HepG2 (cell line): Measurements from ENCODE around the gene CLDN15. TPM values are rescaled to one million over a fixed set of nuclear protein-coding genes. Genes with fewer than 3 reads are reported as not detected.

Experiments
- ARNT ChIP-seq: fragments of 450-650 bp; IDR thresholded peaks from 2 replicates; pipeline ENCODE4 v1.6.1; 2017
- ASH2L ChIP-seq: fragments of 300-600, 200-600 bp; sonication (generic); IDR thresholded peaks from 2 replicates; pipeline ENCODE4 v1.7.0; 2017; ENCODE audit warnings: low read depth, mild to moderate bottlenecking, moderate library complexity, mixed read lengths, low read length; ENCODE audit not compliant: insufficient read length
- ATF2 ChIP-seq: sonication (generic); formaldehyde crosslinking; IDR thresholded peaks from 2 replicates; pipeline ENCODE4 v1.4.0; 2020; ENCODE audit warnings: missing genetic modification reagents
- CREB1 ChIP-seq, 2 experiments: fragments of 450-650 bp in 1 of 2; IDR thresholded peaks; 2 replicates each; pipeline ENCODE4 v1.6.1; 2016 to 2017; ENCODE audit warnings: control low read depth in 1 of 2, mild to moderate bottlenecking in 1 of 2, missing compliant biosample characterization in 1 of 2, missing genetic modification characterization in 1 of 2
- ETV5 ChIP-seq: IDR thresholded peaks from 2 replicates; pipeline ENCODE4 v1.6.1; 2018; ENCODE audit warnings: missing biosample characterization, missing genetic modification reagents, inconsistent platforms, borderline replicate concordance
- HDAC2 ChIP-seq: sonication (generic); formaldehyde crosslinking; IDR thresholded peaks from 2 replicates; pipeline ENCODE4 v1.4.0; 2020; ENCODE audit warnings: missing genetic modification reagents
- HNF4G ChIP-seq, 2 experiments: sonication (generic) in 1 of 2; formaldehyde crosslinking in 1 of 2; IDR thresholded peaks; 2 replicates each; pipeline versions ENCODE4 v1.4.0 to v1.6.1; 2011 to 2020; ENCODE audit warnings: borderline replicate concordance in 2 of 2, low read depth in 2 of 2, mild to moderate bottlenecking in 2 of 2, low read length in 1 of 2, missing genetic modification reagents in 1 of 2, moderate library complexity in 1 of 2
- MNT ChIP-seq: fragments of 450-650 bp; IDR thresholded peaks from 2 replicates; pipeline ENCODE4 v1.6.1; 2016
- MXD4 ChIP-seq: IDR thresholded peaks from 2 replicates; pipeline ENCODE4 v1.6.1; 2016; ENCODE audit warnings: mild to moderate bottlenecking, missing biosample characterization, missing genetic modification reagents
- NFYC ChIP-seq: IDR thresholded peaks from 2 replicates; pipeline ENCODE4 v1.6.1; 2016; ENCODE audit warnings: missing genetic modification reagents, missing compliant biosample characterization
- RORA ChIP-seq: sonication (generic); formaldehyde crosslinking; IDR thresholded peaks from 2 replicates; pipeline ENCODE4 v1.5.0; 2020; ENCODE audit warnings: mild to moderate bottlenecking, missing genetic modification reagents, moderate library complexity
- SRF ChIP-seq: IDR thresholded peaks from 2 replicates; pipeline ENCODE4 v1.6.1; 2011; ENCODE audit warnings: mild to moderate bottlenecking, low read depth, low read length, moderate library complexity
- TBL1XR1 ChIP-seq: fragments of 150-350 bp; IDR thresholded peaks from 2 replicates; pipeline ENCODE4 v1.6.1; 2014; ENCODE audit warnings: borderline replicate concordance, low read length; ENCODE audit not compliant: partially characterized antibody
- U2AF2 ChIP-seq: fragments of 200-400 bp; formaldehyde crosslinking; IDR thresholded peaks from 2 replicates; pipeline ENCODE4 v1.6.1; 2017; ENCODE audit warnings: low read depth, mild to moderate bottlenecking, low read length
- YEATS2 ChIP-seq: sonication (generic); formaldehyde crosslinking; IDR thresholded peaks from 2 replicates; pipeline ENCODE4 v1.4.0; 2020; ENCODE audit warnings: missing genetic modification reagents, borderline replicate concordance
- ZNF121 ChIP-seq: sonication (generic); formaldehyde crosslinking; IDR thresholded peaks from 2 replicates; pipeline ENCODE4 v1.5.0; 2020; ENCODE audit warnings: mild to moderate bottlenecking, missing genetic modification reagents
- ZNF143 ChIP-seq: sonication (generic); formaldehyde crosslinking; IDR thresholded peaks from 2 replicates; pipeline ENCODE4 v1.4.0; 2020; ENCODE audit warnings: missing genetic modification reagents
- ZNF350 ChIP-seq: sonication (generic); formaldehyde crosslinking; IDR thresholded peaks from 2 replicates; pipeline ENCODE4 v1.4.0; 2020; ENCODE audit warnings: mild to moderate bottlenecking, low read depth, missing genetic modification reagents, borderline replicate concordance
- ZNF549 ChIP-seq: sonication (generic); formaldehyde crosslinking; IDR thresholded peaks from 2 replicates; pipeline ENCODE4 v1.5.0; 2020; ENCODE audit warnings: missing genetic modification reagents
- ZNF788 ChIP-seq: sonication (generic); formaldehyde crosslinking; IDR thresholded peaks from 2 replicates; pipeline ENCODE4 v1.5.0; 2020; ENCODE audit warnings: mild to moderate bottlenecking, missing genetic modification reagents, borderline replicate concordance
- polyA plus RNA-seq, 8 experiments: library from polyadenylated mRNA; depleted of rRNA in 3 of 8; stranded (reverse) in 7 of 8; unstranded in 1 of 8; fragments of >200 nt; fragmentation: Illumina TruSeq in 4 of 8; extraction: Trizol in 4 of 8; gene quantifications; 2 replicates each; pipeline versions ENCODE4 v1.2.1 to v1.2.3, GENCODE V29; 2011 to 2016; ENCODE audit warnings: low read depth in 4 of 8, missing spikeins in 1 of 8, mixed read lengths in 1 of 8; ENCODE audit not compliant: insufficient read depth in 1 of 8
- total RNA-seq, 5 experiments: library from RNA; depleted of rRNA; stranded (reverse); fragments of >200 nt; fragmentation: Illumina TruSeq; extraction: Trizol; gene quantifications; 2 replicates each; pipeline ENCODE4 v1.2.3, GENCODE V29; 2016; ENCODE audit warnings: low read depth in 1 of 5
- TF ChIP-seq, protein P1 (sequence below): sonication (generic); formaldehyde crosslinking; IDR thresholded peaks from 2 replicates; pipeline ENCODE4 v1.9.0; 2022; ENCODE audit warnings: low read depth, missing genetic modification reagents
- TF ChIP-seq, protein P2 (sequence below): sonication (generic); formaldehyde crosslinking; IDR thresholded peaks from 2 replicates; pipeline ENCODE4 v1.5.1; 2020; ENCODE audit warnings: missing genetic modification reagents, mild to moderate bottlenecking, borderline replicate concordance

The CLDN15 gene
- total and polyA plus RNA-seq, 2 of the 13 experiments (the other 11 are each of a cell fraction or from before 2014, with no cell fraction given), result 7.1 to 17.8 TPM

GRCh38 chr7:101217388-101218235 is 20.0 kb downstream of the CLDN15 start, which contains the start of the genes PLOD3 and ZNHIT1 (continued):
- peak; percentile 15 for TF ChIP-seq MNT
- TF ChIP-seq ZNF788, result peak; percentile 53; the same call in 1 of the 2 replicates
- peak; percentile 31; the same call in 1 of the 2 replicates for TF ChIP-seq HNF4G (IDR thresholded peaks at IDR 0.05; ENCODE audit: borderline replicate concordance, low read depth, low read length)
- peak; percentile 66; the same call in 1 of the 2 replicates for TF ChIP-seq HNF4G (CRISPR knock-in tag; IDR thresholded peaks at IDR 0.05; ENCODE audit: borderline replicate concordance, low read depth)
- 0 out of 2 replicates have a peak, but pooled peaks have one; percentile 63 for TF ChIP-seq U2AF2
- TF ChIP-seq TBL1XR1, result no peak
- TF ChIP-seq ARNT, result 0 out of 2 replicates have a peak, but pooled peaks have one; percentile 55
- no peak for TF ChIP-seq ZNF549 (CRISPR knock-in tag)
- TF ChIP-seq ETV5 (CRISPR knock-in tag), result peak; percentile 37; the same call in 1 of the 2 replicates
- TF ChIP-seq ZNF350 (CRISPR knock-in tag), result peak; percentile 45; the same call in 1 of the 2 replicates
- no peak for TF ChIP-seq SRF
- peak; percentile 68; the same call in 1 of the 2 replicates for TF ChIP-seq ZNF121 (CRISPR knock-in tag)
- TF ChIP-seq MXD4 (CRISPR knock-in tag), result peak; percentile 75
- TF ChIP-seq YEATS2 (CRISPR knock-in tag), result peak; percentile 63; the same call in 1 of the 2 replicates
- TF ChIP-seq ATF2 (CRISPR knock-in tag), result 0 out of 2 replicates have a peak, but pooled peaks have one; percentile 47
- peak; percentile 42 for TF ChIP-seq ZNF143 (CRISPR knock-in tag)
- TF ChIP-seq CREB1 (IDR thresholded peaks at IDR 0.05), result peak; percentile 73
- peak; percentile 93 for TF ChIP-seq CREB1 (CRISPR knock-in tag; IDR thresholded peaks at IDR 0.05)
- TF ChIP-seq ASH2L, result peak; percentile 33
- no peak for TF ChIP-seq NFYC (CRISPR knock-in tag)
- 0 out of 2 replicates have a peak, but pooled peaks have one; percentile 17 for TF ChIP-seq HDAC2 (CRISPR knock-in tag)
- TF ChIP-seq, protein P1, sequence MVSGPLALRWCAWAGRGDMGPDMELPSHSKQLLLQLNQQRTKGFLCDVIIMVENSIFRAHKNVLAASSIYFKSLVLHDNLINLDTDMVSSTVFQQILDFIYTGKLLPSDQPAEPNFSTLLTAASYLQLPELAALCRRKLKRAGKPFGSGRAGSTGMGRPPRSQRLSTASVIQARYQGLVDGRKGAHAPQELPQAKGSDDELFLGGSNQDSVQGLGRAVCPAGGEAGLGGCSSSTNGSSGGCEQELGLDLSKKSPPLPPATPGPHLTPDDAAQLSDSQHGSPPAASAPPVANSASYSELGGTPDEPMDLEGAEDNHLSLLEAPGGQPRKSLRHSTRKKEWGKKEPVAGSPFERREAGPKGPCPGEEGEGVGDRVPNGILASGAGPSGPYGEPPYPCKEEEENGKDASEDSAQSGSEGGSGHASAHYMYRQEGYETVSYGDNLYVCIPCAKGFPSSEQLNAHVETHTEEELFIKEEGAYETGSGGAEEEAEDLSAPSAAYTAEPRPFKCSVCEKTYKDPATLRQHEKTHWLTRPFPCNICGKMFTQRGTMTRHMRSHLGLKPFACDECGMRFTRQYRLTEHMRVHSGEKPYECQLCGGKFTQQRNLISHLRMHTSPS, result no peak
- TF ChIP-seq RORA (CRISPR knock-in tag), result no peak
- TF ChIP-seq, protein P2, sequence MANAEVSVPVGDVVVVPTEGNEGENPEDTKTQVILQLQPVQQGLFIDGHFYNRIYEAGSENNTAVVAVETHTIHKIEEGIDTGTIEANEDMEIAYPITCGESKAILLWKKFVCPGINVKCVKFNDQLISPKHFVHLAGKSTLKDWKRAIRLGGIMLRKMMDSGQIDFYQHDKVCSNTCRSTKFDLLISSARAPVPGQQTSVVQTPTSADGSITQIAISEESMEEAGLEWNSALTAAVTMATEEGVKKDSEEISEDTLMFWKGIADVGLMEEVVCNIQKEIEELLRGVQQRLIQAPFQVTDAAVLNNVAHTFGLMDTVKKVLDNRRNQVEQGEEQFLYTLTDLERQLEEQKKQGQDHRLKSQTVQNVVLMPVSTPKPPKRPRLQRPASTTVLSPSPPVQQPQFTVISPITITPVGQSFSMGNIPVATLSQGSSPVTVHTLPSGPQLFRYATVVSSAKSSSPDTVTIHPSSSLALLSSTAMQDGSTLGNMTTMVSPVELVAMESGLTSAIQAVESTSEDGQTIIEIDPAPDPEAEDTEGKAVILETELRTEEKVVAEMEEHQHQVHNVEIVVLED (CRISPR knock-in tag), result peak; percentile 55; the same call in 1 of the 2 replicates
